Hematopoietic multipotent progenitor cell treated with erythropoietin and hydrocortisone succinate and interleukin-3 and kit ligand, for 15 days (in vitro differentiated cells): Measurements from ENCODE around the gene ARHGEF12.

Experiments used
- DNase-seq: peaks from one replicate; pipeline ENCODE4 v3.0.0-alpha.2; 2015; ENCODE audit warnings: low spot score

Gene ARHGEF12

GRCh38 chr11:120517390-120517761 lies 181.2 kb downstream of the ARHGEF12 start:
- DNase-seq = no peak

DNA sequence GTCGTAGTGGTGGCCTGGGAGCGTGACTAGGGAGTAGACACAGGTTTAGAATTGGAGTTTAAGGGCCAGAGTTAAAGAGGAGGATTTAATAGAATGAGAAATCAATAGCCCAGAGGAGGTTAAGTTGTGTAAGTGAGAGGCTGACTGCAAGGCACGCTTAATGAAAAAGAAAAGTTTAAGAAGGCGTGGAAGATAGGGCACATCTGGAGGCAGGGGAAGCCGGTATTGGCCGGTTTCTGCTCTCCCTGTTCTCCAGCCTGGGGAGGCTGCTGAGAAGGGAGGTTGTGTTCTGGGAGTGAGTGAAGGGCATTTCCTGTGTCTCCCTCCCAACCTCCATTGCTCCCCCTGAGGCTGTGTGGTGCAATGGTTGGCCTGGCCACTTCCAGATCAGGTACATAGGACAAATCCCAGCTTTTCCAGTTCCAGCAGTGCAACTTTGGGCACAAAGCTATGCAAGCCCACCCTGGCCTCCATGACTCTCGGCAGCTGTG lies 181.6 kb downstream of the ARHGEF12 start:
- DNase-seq = no peak

DNA sequence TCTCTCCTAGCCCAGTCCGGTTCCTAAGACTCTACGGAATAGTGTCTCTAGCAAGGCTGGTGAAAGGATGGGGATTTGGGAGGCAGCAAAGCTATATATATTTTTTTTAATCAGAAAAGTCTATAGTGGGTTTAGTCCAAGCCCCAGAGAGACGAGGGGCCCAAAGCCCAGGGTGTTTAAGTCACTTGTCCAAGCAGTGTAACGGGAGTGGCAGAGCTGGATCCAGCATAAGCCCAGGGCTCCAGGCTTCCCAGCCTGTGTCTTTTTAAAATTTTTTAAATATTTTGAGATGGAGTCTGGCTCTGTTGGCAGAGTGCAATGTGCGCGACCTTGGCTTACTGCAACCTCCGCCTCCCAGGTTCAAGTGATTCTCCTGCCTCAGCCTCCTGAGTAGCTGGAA lies 182.1 kb downstream of the ARHGEF12 start:
- DNase-seq = no peak

GRCh38 chr11:120519474-120519873 lies 183.3 kb downstream of the ARHGEF12 start:
- no peak for DNase-seq

DNA sequence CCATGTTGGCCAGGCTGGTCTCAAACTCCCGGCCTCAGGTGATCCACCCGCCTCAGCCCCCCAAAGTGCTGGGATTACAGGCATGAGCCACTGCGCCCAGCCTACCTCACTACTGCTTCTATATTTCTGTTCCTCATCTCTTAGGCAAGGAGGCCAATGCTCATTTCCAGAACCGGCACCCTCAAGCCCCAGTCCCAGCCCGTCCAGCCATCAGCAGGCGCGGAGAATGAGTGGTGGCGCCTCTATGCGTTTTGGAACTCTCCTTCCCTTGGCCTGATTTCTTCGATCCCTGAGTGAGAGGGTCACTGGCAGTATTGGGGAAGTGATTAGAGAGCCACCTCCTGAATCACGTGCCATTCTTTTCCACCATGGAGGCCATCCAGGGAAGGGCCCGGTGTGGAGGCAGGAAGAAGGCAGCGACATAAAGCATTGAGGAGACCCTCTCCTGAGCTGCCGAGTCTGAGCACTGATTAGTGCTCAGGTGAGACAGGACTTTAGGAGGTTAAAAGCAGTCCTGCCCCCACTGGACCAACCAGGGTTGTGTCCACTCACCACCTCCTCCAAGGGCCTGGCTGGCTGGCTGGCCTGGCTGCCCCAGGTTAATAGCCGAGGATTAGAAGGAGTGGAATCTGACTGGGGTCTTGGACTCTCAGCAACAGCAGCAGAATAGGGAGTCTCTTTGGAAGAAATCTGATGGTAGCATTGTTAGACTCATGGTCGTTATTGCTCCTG lies 184.0 kb downstream of the ARHGEF12 start:
- DNase-seq = no peak

DNA sequence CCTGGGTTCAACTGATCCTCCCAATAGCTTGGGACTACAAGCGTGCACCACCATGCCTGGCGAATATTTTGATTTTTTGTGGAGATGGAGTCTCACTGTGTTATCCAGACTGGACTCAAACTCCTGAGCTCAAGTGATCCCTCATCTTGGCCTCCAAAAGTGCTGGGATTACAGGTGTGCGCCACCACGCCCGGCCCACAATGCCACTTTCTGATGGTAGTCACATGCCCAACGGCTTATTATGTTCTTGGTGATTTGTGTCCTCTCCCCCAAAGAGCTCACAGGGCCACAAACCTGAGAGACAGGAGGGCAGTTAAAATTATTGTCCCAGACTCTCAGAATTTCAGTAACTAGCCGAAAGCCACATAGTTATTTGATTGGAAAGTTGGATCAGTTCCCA lies 185.0 kb downstream of the ARHGEF12 start:
- no peak for DNase-seq

DNA sequence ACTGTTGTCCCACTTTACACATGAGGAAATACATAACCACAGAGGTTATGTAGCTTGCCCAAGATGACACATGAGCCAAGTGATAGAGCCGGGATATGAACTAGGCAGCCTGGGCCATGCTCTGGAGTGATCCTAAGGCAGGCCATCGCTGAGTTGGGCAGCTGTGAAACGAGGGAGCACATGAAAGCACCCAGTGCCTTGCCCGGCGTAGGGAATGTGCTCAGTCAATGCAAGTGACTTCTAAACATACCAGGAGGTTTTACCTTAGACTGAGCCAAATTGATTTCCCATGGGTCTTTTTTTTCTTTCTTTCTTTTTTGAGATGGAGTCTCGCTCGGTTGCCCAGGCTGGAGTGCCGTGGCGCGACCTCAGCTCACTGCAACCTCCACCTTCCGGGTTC lies 185.8 kb downstream of the ARHGEF12 start:
- no peak for DNase-seq

- no peak for DNase-seq
These were observed 186.5 kb downstream of the ARHGEF12 start for GRCh38 chr11:120522736-120523135.

- DNase-seq = no peak
These were observed 187.0 kb downstream of the ARHGEF12 start for GRCh38 chr11:120523196-120523595.

GRCh38 chr11:120524536-120525085 lies 188.4 kb downstream of the ARHGEF12 start:
- DNase-seq = no peak

GRCh38 chr11:120525261-120526171 lies 189.3 kb downstream of the ARHGEF12 start:
- DNase-seq = no peak

DNA sequence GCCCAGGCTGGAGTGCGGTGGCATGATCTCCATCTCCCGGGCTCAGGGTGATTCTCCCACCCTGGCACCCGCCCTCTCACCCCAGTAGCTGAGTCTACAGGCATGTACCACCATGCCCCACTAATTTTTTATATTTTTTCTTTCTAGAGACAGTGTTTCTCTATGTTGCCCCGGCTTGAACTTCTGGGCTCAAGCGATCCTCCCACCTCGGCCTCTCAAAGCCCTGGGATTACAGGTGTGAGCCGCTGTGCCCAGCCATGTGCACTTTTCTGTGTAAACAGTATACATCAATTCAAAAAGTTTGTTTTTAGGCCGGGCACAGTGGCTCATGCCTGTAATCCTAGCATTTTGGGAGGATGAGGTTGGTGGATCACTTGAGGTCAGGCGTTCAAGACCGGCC lies 190.0 kb downstream of the ARHGEF12 start:
- DNase-seq = no peak

DNA sequence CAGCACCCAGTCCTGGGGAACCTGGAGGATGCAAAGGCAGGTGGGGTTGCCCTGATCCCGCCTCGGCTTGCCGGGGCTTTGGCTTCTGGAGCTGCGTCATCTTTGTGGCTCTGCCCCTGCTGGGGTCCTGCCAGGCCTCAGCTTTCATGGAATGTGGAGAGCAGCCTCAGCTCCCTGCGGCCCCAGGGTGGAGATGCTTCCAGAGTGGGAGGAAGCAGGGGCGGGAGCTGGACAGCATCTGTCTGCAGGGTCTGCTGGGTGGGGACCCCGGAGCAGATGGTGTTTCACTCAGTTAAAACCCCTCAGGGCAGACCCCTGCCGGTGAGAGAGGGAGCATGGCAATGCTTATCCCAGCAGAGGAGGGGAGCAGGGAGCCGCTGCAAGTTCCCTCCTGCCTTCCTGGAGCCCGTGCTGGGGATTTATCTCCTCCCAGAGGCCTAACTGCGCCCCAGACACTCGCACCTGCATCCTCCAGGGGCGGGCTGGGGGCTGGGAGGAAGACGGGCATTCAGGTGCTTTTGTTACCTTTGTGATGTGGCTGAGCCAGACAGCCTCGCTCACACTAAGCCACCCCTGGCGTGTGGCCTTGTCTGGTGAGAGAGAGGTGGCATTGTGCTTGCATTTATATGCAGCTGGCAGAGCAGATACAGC lies 191.0 kb downstream of the ARHGEF12 start:
- DNase-seq = no peak

DNA sequence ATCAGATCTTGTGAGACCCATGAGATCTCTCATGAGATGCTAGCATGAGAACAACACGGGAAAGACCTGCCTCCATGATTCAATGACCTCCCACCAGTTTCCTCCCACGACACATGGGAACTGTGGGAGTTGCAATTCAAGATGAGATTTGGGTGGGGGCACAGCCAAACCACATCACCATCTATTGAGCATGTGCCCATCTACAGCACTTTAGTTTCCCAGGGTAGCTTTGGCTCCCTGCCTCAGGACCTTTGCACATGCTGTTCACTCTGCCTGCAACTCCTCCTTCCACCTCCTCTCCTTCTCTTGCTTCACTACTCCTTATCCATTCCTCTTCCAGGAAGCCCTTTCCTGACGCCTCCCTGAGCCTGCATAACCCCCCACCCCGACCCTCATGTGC lies 192.5 kb downstream of the ARHGEF12 start:
- no peak for DNase-seq

- DNase-seq = no peak
These were observed 193.0 kb downstream of the ARHGEF12 start for GRCh38 chr11:120529214-120529613.

DNA sequence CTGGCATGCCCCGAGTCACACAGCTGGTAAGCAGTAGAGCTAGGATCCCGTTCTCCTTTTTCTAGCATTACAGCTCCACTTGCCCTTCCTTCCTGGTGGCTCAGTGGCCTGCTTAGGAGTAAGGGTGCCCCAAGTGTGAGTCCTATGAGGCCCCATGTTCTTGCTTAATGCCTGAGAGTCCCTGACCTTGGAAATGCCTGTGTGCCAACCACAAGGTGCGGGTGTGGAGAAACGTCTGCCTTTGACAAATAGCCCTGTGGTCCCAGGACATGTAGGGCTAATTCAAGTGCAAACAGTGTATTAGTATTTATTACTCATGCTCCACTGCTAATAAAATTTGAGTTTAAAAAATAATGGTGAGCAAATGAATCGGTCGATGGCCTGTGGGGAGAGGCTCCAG lies 193.7 kb downstream of the ARHGEF12 start:
- no peak for DNase-seq

DNA sequence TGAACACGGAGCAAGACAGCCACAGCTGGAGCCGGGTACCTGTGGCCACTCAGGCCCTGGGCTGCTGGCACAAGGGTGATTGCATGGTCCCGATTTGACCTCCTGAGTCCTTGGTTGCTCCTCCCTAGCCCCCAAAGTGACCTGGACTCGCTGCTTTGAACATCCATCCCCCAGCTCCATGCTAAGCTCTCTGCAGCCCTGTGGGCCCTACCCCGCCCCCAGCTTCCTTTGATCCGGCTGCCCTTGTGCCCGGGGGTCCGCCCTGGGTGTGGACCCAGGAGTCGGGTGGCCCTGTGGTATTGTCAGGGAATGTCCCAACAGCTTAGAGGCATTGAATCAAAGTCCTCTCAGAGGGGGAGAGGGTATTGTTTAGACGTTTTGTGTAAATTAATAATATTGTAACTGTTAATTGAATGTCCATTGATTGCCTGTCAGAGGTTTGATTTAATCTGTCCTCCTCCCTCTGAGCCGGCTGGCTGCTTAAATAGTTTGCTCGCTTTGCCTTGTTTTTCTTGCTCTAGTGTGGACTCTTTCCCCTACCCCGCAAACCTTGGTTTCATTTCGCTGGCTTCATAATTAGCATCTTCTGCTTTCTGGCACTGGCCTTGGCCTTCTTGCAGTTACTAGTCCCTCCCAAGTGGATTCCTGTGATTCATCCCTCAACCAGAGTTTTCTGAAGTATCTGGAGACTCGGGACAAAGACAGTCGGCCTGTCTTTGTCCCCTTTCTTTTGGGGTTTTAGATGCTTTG lies 196.0 kb downstream of the ARHGEF12 start:
- DNase-seq = no peak

DNA sequence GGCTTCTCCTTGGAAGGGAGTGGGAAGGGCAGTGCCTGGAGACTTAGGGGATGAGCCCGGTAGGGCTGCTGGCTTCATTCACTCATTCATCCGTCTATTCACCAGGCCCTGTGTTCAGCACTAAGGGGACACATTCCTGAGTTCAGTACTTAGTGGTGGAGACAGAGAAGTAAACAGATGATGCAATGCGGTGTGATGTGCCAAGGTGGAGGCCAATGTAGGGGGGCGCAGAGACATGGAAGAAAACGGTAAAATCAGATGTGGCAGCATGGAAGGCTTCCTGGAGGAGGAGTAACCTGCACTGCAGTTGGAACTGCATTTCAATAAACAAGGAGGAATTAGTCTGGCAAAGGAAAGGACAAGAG lies 196.6 kb downstream of the ARHGEF12 start:
- no peak for DNase-seq

DNA sequence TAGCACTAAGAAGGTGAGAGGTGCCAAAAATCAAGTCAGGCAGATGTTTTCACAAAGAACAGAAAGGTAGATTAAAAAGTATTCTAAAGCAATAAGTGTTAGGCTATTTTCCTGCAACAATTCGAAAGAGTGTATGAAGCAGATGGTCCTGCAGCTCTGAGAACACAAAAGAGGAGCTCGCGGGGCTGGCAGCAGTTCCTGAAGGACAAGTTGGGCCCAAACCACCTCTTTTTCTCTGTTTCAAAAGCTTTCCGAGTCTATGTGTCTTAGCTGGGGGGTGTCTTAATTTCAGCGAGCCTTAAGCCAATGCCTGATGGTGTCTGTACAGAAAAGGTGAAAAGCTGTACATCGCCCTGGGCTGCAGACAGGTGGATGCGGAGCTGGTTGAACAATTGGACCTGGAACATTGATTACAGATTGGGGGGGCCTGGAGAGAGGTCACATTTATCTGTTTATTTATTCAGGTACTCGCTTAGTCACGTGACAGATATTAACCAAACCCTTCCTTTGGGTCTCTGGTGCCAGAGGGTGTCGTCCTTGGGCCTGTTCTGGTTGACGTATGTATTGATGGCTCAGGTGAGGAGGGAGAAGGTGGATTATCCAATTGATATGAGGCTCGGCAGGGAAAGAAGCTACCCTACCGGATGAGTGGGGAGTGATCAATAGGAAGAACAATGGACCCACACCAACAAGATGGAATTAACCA lies 200.0 kb downstream of the ARHGEF12 start:
- no peak for DNase-seq

- DNase-seq = no peak
These were observed 200.6 kb downstream of the ARHGEF12 start for GRCh38 chr11:120536797-120537169.

- DNase-seq = no peak
These were observed 201.8 kb downstream of the ARHGEF12 start for GRCh38 chr11:120537996-120538395.
